ENCODE measurements around the gene CLEC2L.

- no peak for TF ChIP-seq CTCF (IDR thresholded peaks at IDR 0.05; ENCODE audit: insufficient read depth, low read length, poor library complexity, severe bottlenecking)
- TF ChIP-seq EZH2phosphoT487 (conservative IDR thresholded peaks at IDR 0.05; ENCODE audit: low read length): no peak
These were observed 48.2 kb downstream of the CLEC2L start for GRCh38 chr7:139571651-139572050.
